Neural cell (in vitro differentiated cells): ENCODE measurements around the gene RAPGEFL1.

ENCODE experiments used
- POLR2AphosphoS5 ChIP-seq: IDR thresholded peaks from 2 replicates; pipeline ENCODE4 v1.6.1; 2012
- RAD21 ChIP-seq: fragments of 450-650 bp; conservative IDR thresholded peaks from 2 replicates; pipeline ENCODE4 v1.6.1; 2014; ENCODE audit warnings: antibody characterized with exemption, mild to moderate bottlenecking, moderate library complexity
- TAF1 ChIP-seq: IDR thresholded peaks from 2 replicates; pipeline ENCODE4 v1.6.1; 2012; ENCODE audit warnings: low read depth
- TF ChIP-seq, protein P1 (sequence below): fragments of 450-650 bp; IDR thresholded peaks from 2 replicates; pipeline ENCODE4 v1.5.1; 2014; ENCODE audit warnings: antibody characterized with exemption, mild to moderate bottlenecking, moderate library complexity; ENCODE audit not compliant: poor library complexity, severe bottlenecking
- TF ChIP-seq, protein P2 (sequence below): IDR thresholded peaks from 2 replicates; pipeline ENCODE4 v1.6.1; 2012; ENCODE audit warnings: borderline replicate concordance

- TF ChIP-seq, protein P1, sequence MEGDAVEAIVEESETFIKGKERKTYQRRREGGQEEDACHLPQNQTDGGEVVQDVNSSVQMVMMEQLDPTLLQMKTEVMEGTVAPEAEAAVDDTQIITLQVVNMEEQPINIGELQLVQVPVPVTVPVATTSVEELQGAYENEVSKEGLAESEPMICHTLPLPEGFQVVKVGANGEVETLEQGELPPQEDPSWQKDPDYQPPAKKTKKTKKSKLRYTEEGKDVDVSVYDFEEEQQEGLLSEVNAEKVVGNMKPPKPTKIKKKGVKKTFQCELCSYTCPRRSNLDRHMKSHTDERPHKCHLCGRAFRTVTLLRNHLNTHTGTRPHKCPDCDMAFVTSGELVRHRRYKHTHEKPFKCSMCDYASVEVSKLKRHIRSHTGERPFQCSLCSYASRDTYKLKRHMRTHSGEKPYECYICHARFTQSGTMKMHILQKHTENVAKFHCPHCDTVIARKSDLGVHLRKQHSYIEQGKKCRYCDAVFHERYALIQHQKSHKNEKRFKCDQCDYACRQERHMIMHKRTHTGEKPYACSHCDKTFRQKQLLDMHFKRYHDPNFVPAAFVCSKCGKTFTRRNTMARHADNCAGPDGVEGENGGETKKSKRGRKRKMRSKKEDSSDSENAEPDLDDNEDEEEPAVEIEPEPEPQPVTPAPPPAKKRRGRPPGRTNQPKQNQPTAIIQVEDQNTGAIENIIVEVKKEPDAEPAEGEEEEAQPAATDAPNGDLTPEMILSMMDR: no peak
- TF ChIP-seq RAD21 (no peak), POLR2AphosphoS5 (no peak), TAF1 (no peak)
- TF ChIP-seq, protein P2, sequence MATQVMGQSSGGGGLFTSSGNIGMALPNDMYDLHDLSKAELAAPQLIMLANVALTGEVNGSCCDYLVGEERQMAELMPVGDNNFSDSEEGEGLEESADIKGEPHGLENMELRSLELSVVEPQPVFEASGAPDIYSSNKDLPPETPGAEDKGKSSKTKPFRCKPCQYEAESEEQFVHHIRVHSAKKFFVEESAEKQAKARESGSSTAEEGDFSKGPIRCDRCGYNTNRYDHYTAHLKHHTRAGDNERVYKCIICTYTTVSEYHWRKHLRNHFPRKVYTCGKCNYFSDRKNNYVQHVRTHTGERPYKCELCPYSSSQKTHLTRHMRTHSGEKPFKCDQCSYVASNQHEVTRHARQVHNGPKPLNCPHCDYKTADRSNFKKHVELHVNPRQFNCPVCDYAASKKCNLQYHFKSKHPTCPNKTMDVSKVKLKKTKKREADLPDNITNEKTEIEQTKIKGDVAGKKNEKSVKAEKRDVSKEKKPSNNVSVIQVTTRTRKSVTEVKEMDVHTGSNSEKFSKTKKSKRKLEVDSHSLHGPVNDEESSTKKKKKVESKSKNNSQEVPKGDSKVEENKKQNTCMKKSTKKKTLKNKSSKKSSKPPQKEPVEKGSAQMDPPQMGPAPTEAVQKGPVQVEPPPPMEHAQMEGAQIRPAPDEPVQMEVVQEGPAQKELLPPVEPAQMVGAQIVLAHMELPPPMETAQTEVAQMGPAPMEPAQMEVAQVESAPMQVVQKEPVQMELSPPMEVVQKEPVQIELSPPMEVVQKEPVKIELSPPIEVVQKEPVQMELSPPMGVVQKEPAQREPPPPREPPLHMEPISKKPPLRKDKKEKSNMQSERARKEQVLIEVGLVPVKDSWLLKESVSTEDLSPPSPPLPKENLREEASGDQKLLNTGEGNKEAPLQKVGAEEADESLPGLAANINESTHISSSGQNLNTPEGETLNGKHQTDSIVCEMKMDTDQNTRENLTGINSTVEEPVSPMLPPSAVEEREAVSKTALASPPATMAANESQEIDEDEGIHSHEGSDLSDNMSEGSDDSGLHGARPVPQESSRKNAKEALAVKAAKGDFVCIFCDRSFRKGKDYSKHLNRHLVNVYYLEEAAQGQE: no peak
Measured at GRCh38 chr17:40171750-40172149, 5.5 kb upstream of the RAPGEFL1 start.
